IPS-18a (cell line): ENCODE measurements around the gene CCR8.
"Not testable (repeated sequence)": the region's sequence is repeated elsewhere in the genome, so short reads cannot be mapped to it uniquely, and the experiment has no call there.

Experiments used
- H3K27ac ChIP-seq: one replicate; pipeline ENCODE4 v1.5.1; 2013; ENCODE audit warnings: low read length
- H3K27me3 ChIP-seq: one replicate; pipeline ENCODE4 v1.6.1; 2013; ENCODE audit warnings: mild to moderate bottlenecking, low read length; ENCODE audit not compliant: control insufficient read depth, insufficient read depth
- H3K36me3 ChIP-seq: one replicate; pipeline ENCODE4 v1.6.1; 2013; ENCODE audit warnings: low read depth, low read length; ENCODE audit not compliant: control insufficient read depth
- H3K4me1 ChIP-seq: one replicate; pipeline ENCODE4 v1.6.1; 2013; ENCODE audit warnings: low read depth, low read length; ENCODE audit not compliant: control insufficient read depth
- H3K4me3 ChIP-seq: one replicate; pipeline ENCODE4 v1.5.1; 2013; ENCODE audit warnings: low read length
- H3K9ac ChIP-seq: one replicate; pipeline ENCODE4 v1.6.1; 2013; ENCODE audit warnings: mild to moderate bottlenecking, low read length, moderate library complexity
- H3K9me3 ChIP-seq: one replicate; pipeline ENCODE4 v1.6.1; 2013; ENCODE audit warnings: low read depth, low read length; ENCODE audit not compliant: control insufficient read depth

The CCR8 gene

DNA sequence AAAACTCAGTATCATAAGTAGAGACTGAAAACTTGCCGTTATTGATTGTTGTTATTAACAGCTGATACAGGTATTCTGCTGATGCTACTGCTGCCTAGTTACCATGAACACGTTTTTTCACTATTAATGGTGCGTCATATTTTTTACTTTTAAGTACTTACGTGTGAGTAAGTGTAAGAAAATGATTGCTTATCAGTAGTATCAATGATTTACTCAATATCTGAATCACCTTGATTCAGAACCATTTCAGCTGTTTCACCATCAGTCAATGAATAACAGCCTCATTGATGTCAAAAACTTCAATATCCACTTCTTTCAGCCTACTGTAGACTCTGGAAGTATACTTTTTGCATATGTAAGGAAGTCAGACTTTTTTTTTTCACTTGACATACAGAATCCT lies 4.7 kb downstream of the CCR8 start:
- no peaks in the 10 kb centered on the region for H3K36me3 ChIP-seq
- H3K9me3 ChIP-seq, result no peaks in the 10 kb centered on the region
- H3K27ac ChIP-seq, result no peak overlapping the region
- H3K4me3 ChIP-seq, result no peak overlapping the region
- H3K9ac ChIP-seq, result no peak overlapping the region
- peaks cover 6% of the 10 kb centered on the region for H3K4me1 ChIP-seq
- H3K27me3 ChIP-seq, result no peaks in the 10 kb centered on the region

DNA sequence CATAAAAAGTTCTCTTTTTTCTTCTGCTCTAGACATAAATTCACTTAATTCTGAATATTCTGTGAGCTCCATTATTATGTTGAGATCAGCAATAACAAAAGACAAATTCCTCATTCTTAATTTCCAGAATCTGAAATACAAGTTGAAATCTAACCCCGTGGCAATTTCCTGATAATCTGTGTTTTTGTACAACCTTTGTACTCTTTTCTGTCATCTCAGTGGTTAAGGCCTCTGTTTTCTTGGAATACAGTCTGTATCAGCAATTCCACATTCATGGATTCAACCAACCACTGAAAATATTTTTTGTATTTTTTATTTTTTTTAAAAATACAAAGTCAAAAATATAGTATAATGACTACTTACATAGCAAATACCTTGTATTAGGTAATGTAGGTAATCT lies 8.7 kb downstream of the CCR8 start:
- Histone ChIP-seq H3K36me3 (no peaks in the 10 kb centered on the region), H3K9ac (no peak overlapping the region), H3K9me3 (no peaks in the 10 kb centered on the region), H3K27me3 (no peaks in the 10 kb centered on the region), H3K4me3 (no peak overlapping the region), H3K4me1 (no peaks in the 10 kb centered on the region), H3K27ac (no peak overlapping the region)

DNA sequence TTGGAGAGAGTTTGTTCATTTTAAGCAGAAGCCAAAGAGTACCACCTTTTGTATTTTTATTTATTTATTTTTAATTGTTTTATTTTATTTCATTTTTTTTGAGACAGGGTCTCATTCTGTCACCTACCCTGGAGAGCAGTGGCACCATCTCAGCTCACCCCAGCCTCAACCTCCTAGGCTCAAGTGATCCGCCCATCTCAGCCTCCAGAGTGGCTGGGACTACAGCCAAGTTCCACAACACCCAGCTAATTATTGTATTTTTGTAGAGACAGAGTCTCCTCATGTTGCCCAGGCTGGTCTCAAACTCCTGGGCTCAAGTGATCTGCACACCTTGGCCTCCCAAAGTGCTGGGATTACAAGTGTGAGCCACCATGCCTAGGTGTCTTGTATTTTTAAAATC lies 9.6 kb downstream of the CCR8 start:
- Histone ChIP-seq H3K9ac (no peak overlapping the region), H3K36me3 (no peaks in the 10 kb centered on the region), H3K27ac (no peak overlapping the region), H3K4me1 (no peaks in the 10 kb centered on the region), H3K9me3 (no peaks in the 10 kb centered on the region), H3K4me3 (no peak overlapping the region), H3K27me3 (no peaks in the 10 kb centered on the region)

DNA sequence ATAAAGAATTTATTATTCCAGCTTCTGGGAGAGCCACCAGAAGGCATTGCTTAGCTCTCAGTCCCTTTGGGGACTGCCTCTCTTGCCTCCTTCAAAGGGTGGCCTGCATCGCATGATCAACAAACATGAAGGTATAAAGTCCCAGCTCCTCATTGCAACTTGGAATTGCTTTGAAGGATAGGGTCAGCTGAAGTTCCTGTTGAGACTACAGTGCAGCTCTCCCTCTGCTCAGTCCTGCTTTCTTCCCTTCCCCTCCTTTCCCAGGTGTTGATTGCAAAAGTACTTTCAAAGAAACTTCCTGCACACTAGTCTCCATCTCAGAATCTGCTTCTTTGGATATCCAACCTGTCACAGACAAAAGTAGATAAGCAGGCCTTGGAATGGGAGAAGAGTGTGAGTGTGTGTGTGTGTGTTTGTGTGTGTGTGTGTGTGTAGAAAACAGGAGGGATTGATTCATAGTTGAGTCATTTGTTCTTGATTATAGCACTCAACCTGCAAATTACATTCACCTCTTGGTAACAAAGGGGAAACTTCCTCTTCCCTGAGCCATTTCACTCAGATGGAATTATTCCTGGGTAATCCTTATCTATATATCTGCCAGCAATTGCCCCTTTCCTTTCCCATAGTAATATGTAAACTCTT lies 13.7 kb downstream of the CCR8 start:
- H3K4me3 ChIP-seq, result no peak overlapping the region
- H3K9me3 ChIP-seq, result no peaks in the 10 kb centered on the region
- no peaks in the 10 kb centered on the region for H3K27me3 ChIP-seq
- H3K4me1 ChIP-seq, result peaks cover 13% of the 10 kb centered on the region
- no peak overlapping the region for H3K9ac ChIP-seq
- H3K27ac ChIP-seq, result no peak overlapping the region
- H3K36me3 ChIP-seq, result no peaks in the 10 kb centered on the region

DNA sequence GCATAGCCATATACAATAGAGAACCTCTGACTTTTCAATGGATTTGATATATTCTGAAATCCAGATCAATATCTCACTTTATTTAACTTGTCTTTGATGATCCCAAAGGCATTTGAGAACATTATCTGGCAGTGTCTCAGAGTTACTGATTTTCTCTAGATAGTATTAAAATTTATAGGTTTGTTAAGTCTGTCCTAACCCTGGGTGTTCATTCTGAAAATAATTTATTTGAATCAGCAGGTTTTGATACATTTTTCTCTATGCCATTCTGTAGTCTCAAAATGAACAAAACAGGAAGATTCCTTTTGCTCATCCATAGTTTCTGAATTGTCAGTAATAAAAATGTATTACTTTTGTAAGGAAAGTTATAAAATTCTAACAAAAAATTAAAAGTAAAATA lies 14.3 kb downstream of the CCR8 start:
- no peaks in the 10 kb centered on the region for H3K9me3 ChIP-seq
- H3K4me1 ChIP-seq, result peaks cover 13% of the 10 kb centered on the region
- H3K27me3 ChIP-seq, result no peaks in the 10 kb centered on the region
- no peak overlapping the region for H3K27ac ChIP-seq
- no peak overlapping the region for H3K4me3 ChIP-seq
- H3K9ac ChIP-seq, result no peak overlapping the region
- no peaks in the 10 kb centered on the region for H3K36me3 ChIP-seq

DNA sequence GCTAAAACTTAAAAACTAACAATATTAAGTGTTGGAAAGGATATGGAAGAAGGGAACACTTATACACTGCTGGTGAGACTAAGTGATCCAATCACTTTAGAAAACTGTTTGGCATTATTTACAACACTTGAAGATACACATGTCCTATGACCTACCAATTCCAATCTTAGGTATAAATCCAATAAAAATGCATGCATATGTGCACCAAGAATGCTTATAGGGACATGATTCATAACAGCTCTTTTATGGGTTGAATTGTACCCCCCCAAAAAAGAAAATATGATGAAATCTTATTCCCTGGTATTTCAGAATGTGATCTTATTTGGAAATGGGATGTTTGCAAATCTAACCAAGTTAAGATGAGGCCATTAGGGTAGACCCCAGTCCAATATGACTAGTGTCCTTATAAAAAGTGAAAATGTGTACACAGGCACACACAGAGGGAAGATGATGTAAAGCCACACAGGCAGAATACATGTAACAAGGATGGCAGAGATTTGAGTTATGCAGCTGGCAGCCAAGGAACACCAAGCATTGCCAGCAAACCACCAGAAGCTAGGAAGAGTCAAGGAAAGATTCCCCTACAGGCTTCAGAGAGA lies 15.3 kb downstream of the CCR8 start:
- H3K4me3 ChIP-seq, result no peak overlapping the region

DNA sequence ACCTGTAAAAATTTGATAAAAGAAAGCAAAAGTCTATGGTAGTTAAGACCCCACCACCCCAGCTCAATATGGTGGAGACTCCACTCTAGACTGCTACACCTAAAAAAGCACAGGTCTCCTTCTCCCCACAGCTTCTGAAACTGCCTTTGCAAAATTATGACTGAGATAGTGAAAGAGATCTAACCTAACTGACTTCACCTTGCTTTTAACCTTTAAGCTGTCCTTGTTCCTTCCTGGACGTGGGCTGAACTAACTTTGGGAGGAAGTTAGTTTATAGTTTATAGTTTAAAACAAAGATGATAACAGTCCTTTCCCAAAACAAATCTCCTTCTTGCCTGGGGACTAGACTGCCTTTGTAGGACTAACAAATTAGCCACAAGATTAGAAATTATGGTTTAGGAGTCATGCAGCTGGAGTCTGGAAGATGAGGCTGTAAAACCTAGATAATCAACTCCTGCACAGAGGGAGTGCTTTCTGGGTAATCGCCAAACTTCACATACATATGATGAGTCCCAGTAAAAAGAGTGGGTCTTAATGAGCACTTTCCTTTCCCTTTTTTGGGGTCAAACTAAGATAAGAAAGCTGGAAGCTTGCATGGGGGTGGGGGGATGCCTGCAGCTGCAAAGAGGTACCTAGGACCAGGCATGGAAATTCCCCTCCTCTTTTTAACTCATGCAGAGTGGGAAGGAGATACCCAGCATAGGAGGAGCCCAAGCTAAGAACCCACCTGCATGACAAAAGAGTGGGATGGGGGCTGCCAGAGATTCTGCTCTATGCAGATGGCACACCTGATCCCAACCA lies 17.5 kb downstream of the CCR8 start:
- Histone ChIP-seq H3K9ac (no peak overlapping the region), H3K4me1 (peaks cover 13% of the 10 kb centered on the region), H3K4me3 (peak overlapping the region; percentile 28), H3K9me3 (no peaks in the 10 kb centered on the region), H3K27ac (no peak overlapping the region), H3K36me3 (no peaks in the 10 kb centered on the region), H3K27me3 (no peaks in the 10 kb centered on the region)

More for the DNA sequence above, 15.3 kb downstream of the CCR8 start:
- no peaks in the 10 kb centered on the region for H3K27me3 ChIP-seq
- no peaks in the 10 kb centered on the region for H3K36me3 ChIP-seq
- no peak overlapping the region for H3K27ac ChIP-seq
- H3K9ac ChIP-seq, result no peak overlapping the region
- H3K4me1 ChIP-seq, result peaks cover 13% of the 10 kb centered on the region
- no peaks in the 10 kb centered on the region for H3K9me3 ChIP-seq

DNA sequence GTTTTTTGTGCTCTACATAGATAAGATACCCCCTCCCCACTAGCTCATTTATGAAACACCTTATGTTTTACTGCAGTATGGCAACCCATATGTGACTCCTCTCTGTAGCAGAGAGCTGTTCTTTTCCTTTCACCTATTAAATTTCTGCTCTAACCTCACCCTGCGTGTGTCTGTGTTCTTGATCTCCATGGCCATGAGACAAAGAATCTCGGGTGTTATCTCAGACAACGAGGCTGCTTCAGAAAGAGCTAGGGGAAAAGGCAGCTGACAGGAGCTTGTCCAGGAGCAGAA lies 18.0 kb downstream of the CCR8 start:
- Histone ChIP-seq H3K27ac (no peak overlapping the region), H3K36me3 (no peaks in the 10 kb centered on the region)

DNA sequence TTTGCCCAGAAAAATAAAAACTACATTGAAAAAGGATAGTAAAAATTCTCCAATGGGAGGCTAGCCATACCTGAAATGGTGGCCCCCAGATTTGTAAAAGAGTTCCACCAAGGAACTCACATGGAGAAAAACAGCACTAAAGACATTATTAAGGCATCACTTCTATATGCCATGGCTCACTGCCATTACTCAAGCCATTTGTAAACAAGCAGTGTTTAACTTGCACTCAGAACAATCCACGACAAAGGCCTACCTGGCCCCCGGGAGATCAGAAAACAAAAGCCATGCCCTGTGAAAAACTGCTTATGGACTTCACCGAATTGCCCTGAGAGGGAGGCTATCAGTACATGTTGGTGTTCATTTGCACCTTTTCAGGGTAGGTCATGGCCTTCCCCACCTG lies 19.6 kb downstream of the CCR8 start:
- Histone ChIP-seq H3K4me1 (peaks cover 13% of the 10 kb centered on the region), H3K9ac (no peak overlapping the region), H3K36me3 (no peaks in the 10 kb centered on the region), H3K9me3 (no peaks in the 10 kb centered on the region), H3K27me3 (no peaks in the 10 kb centered on the region), H3K27ac (no peak overlapping the region), H3K4me3 (no peak overlapping the region)

More for the DNA sequence above, 18.0 kb downstream of the CCR8 start:
- Histone ChIP-seq H3K9ac (no peak overlapping the region), H3K4me3 (peak overlapping the region; percentile 28), H3K9me3 (no peaks in the 10 kb centered on the region), H3K27me3 (no peaks in the 10 kb centered on the region), H3K4me1 (peaks cover 13% of the 10 kb centered on the region)

DNA sequence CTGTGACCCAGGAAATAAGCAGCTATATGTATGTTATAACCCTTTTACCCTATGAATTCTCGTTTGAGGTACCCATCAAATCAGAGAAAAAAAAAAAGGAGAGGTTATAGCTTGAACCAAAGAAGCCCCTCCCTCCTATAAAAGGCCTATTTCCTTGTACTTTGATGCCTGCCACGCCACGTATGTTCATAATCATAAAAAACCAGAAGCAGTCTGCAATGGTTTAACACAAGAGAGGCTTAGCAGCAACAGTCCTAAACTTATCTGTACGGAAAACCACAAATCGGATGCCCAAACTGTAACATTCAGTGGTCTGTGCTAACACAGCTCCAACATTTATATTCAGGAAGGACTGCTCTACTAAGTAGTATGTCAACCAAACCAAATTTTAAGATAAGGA lies 21.2 kb downstream of the CCR8 start:
- no peaks in the 10 kb centered on the region for H3K27me3 ChIP-seq
- no peak overlapping the region for H3K27ac ChIP-seq
- H3K4me3 ChIP-seq, result no peak overlapping the region
- peaks cover 13% of the 10 kb centered on the region for H3K4me1 ChIP-seq
- no peaks in the 10 kb centered on the region for H3K36me3 ChIP-seq
- no peaks in the 10 kb centered on the region for H3K9me3 ChIP-seq
- no peak overlapping the region for H3K9ac ChIP-seq

DNA sequence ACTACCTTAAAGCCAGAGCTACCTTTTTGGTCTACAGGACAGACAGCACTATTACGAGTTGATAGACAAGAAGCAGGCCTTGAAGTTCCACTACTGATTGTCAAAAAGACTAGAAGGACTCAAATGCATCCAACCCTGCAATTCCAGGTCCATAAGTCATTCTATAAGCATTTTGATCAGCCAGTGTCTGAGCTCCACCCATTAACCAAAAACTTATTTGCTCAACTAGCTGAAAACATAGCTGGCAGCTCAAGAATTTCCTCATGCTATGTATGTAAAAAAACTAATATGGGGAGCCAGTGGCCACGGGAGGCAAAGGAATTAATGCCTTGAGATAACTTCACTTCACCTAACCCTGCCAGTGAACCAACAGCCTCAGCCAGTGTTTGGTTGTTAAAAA lies 21.6 kb downstream of the CCR8 start:
- not testable (repeated sequence) for H3K27me3 ChIP-seq, H3K36me3 ChIP-seq, H3K4me3 ChIP-seq, H3K27ac ChIP-seq, H3K9me3 ChIP-seq, H3K9ac ChIP-seq
- peaks cover 13% of the 10 kb centered on the region for H3K4me1 ChIP-seq
